OCI-LY7 (cell line): ENCODE measurements around the gene VAMP5.

ENCODE experiments used
- EZH2phosphoT487 ChIP-seq: fragments of 200-600 bp; sonication (generic); IDR thresholded peaks from 2 replicates; pipeline ENCODE4 v1.6.1; 2018; ENCODE audit warnings: low read depth, borderline replicate concordance, mild to moderate bottlenecking, mixed run types, antibody characterized with exemption, low read length, moderate library complexity, mixed read lengths
- TF ChIP-seq, protein P1 (sequence below): fragments of 200-600 bp; sonication (generic); conservative IDR thresholded peaks from 2 replicates; pipeline ENCODE4 v1.5.1; 2014; ENCODE audit warnings: mild to moderate bottlenecking, antibody characterized with exemption, low read length, moderate library complexity, mixed read lengths

DNA sequence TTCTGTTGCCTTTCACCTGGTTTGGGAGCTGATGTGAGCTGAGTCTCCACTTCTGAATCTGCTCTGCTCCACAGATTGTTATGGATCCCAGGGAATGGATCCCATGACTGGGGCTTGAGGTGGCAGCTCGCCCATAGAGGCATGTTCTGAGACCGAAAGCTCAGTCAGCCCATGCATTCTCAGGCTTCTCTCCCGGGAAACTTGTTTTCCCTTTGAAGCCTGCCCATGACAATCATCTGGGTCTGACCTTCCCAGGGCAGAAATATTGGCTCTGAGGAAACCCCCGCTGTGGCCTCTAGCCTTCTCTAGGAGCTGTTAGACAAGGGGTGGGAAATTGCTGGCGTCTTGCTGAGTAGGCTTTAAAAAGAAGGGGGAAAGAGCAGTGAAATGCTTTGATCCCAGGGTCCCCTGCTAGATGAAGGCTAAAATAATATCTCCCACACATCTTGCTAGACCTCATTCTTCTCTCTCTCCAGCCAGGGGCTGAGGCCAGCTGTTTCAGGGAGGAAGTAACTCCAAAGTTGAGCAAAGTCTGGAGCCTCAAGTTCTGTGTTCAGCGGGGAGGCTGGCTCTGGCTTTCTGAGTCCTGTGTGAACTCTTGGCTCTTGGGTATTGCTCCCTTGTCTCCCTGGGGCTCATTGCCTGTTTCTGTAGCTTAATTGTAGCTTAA is 4.8 kb upstream of the VAMP5 start:
- TF ChIP-seq, protein P1, sequence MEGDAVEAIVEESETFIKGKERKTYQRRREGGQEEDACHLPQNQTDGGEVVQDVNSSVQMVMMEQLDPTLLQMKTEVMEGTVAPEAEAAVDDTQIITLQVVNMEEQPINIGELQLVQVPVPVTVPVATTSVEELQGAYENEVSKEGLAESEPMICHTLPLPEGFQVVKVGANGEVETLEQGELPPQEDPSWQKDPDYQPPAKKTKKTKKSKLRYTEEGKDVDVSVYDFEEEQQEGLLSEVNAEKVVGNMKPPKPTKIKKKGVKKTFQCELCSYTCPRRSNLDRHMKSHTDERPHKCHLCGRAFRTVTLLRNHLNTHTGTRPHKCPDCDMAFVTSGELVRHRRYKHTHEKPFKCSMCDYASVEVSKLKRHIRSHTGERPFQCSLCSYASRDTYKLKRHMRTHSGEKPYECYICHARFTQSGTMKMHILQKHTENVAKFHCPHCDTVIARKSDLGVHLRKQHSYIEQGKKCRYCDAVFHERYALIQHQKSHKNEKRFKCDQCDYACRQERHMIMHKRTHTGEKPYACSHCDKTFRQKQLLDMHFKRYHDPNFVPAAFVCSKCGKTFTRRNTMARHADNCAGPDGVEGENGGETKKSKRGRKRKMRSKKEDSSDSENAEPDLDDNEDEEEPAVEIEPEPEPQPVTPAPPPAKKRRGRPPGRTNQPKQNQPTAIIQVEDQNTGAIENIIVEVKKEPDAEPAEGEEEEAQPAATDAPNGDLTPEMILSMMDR = no peak
- no peak for TF ChIP-seq EZH2phosphoT487
